A673 (cell line): Measurements from ENCODE around the gene RPP14. TPM values are rescaled to one million over a fixed set of nuclear protein-coding genes. Genes with fewer than 3 reads are reported as not detected.
"Not testable (repeated sequence)": the region's sequence is repeated elsewhere in the genome, so short reads cannot be mapped to it uniquely, and the experiment has no call there.

ENCODE experiments used
- BruUV-seq: library from RNA; stranded (reverse); fragments of 400-500 nt; replicated peaks from 2 replicates; lab custom pipeline; 2021; lab: Mats Ljungman, UMichigan
- CTCF ChIA-PET: fragments of 300-600 bp; sonication (Branson Sonifier 250); formaldehyde crosslinking; loops from one replicate; lab custom pipeline; 2022; ENCODE audit warnings: antibody characterized with exemption; lab: Charles Lee
- POLR2A ChIA-PET: fragments of 300-600 bp; sonication (Branson Sonifier 250); formaldehyde crosslinking; loops from one replicate; lab custom pipeline; 2022; ENCODE audit warnings: antibody characterized with exemption; ENCODE audit not compliant: low non-redundant PET; lab: Charles Lee
- DNase-seq: peaks from one replicate; pipeline ENCODE4 v3.0.0-alpha.2; 2015; ENCODE audit warnings: low spot score
- H3K27ac ChIP-seq: fragments of 200-600 bp; sonication (generic); 2 replicates; pipeline ENCODE4 v1.5.1; 2016; ENCODE audit warnings: mixed run types, low read depth, mild to moderate bottlenecking, mixed read lengths, antibody characterized with exemption, low read length; ENCODE audit not compliant: poor library complexity, severe bottlenecking
- H3K27me3 ChIP-seq: fragments of 200-600 bp; sonication (generic); replicated peaks from 2 replicates; pipeline ENCODE4 v1.6.1; 2017; ENCODE audit warnings: mixed run types, low read depth, mild to moderate bottlenecking, mixed read lengths, antibody characterized with exemption, low read length; ENCODE audit not compliant: insufficient read depth, poor library complexity
- H3K36me3 ChIP-seq: fragments of 200-600 bp; sonication (generic); 2 replicates; pipeline ENCODE4 v1.6.1; 2016; ENCODE audit warnings: mixed run types, mild to moderate bottlenecking, mixed read lengths, antibody characterized with exemption, low read length; ENCODE audit not compliant: insufficient read depth, poor library complexity, severe bottlenecking
- H3K4me1 ChIP-seq: fragments of 200-600 bp; sonication (generic); 2 replicates; pipeline ENCODE4 v1.6.1; 2017; ENCODE audit warnings: mixed run types, mild to moderate bottlenecking, mixed read lengths, antibody characterized with exemption, low read length; ENCODE audit not compliant: insufficient read depth, poor library complexity, severe bottlenecking
- H3K4me3 ChIP-seq: fragments of 200-600 bp; sonication (generic); 2 replicates; pipeline ENCODE4 v1.5.1; 2016; ENCODE audit warnings: low read depth, mixed run types, mild to moderate bottlenecking, mixed read lengths, low read length; ENCODE audit not compliant: poor library complexity, severe bottlenecking
- H3K9me3 ChIP-seq: fragments of 200-600 bp; sonication (generic); 2 replicates; pipeline ENCODE4 v1.6.1; 2016; ENCODE audit warnings: mixed run types, low read depth, mild to moderate bottlenecking, mixed read lengths, antibody characterized with exemption, low read length; ENCODE audit not compliant: poor library complexity, severe bottlenecking
- CTCF ChIP-seq: fragments of 300-800, 200-600 bp; sonication (generic); conservative IDR thresholded peaks from 2 replicates; pipeline ENCODE4 v1.5.1; 2017; ENCODE audit warnings: low read depth, mild to moderate bottlenecking, antibody characterized with exemption, low read length, moderate library complexity, mixed read lengths
- EZH2 ChIP-seq: fragments of 200-600 bp; sonication (generic); IDR thresholded peaks from 2 replicates; pipeline ENCODE4 v1.6.1; 2017; ENCODE audit warnings: borderline replicate concordance, low read depth, mild to moderate bottlenecking, mixed read lengths, antibody characterized with exemption, low read length; ENCODE audit not compliant: poor library complexity, severe bottlenecking
- intact Hi-C: fragments of 100-400 bp; cut with micrococcal nuclease; formaldehyde crosslinking; loops from one replicate; pipeline ENCODE4 v1.10.0; 2022; ENCODE audit not compliant: unreplicated experiment
- total RNA-seq: library from RNA; stranded (reverse); gene quantifications from 2 replicates; pipeline ENCODE4 v1.2.3, GENCODE V29; 2021

RPP14 gene
- total RNA-seq, 1 experiment from 2014 or later, result 17.4 TPM

- Histone ChIP-seq H3K27ac (peak overlapping the region; percentile 86), H3K4me1 (peaks cover 15% of the 10 kb centered on the region), H3K36me3 (no peaks in the 10 kb centered on the region), H3K9me3 (no peaks in the 10 kb centered on the region), H3K4me3 (no peak overlapping the region), H3K27me3 (no peaks in the 10 kb centered on the region)
- BruUV-seq, result no TSS peak
- POLR2A ChIA-PET, result interaction anchor here (0.8 kb wide), 1 partner anchor 98 kb away, joined by 3 read pairs; no protein-coding TSS in a partner anchor
- TF ChIP-seq EZH2 (no peak), CTCF (no peak)
- intact Hi-C loops, result no loop called here
- no peak for DNase-seq
- CTCF ChIA-PET, result no interaction called here
These were observed 29.6 kb downstream of the RPP14 start for GRCh38 chr3:58335652-58335947.

GRCh38 chr3:58336135-58336882, 30.3 kb downstream of the RPP14 start:
- H3K27me3 ChIP-seq, result no peaks in the 10 kb centered on the region
- H3K4me3 ChIP-seq, result no peak overlapping the region
- BruUV-seq, result no TSS peak
- TF ChIP-seq CTCF (no peak), EZH2 (no peak)
- no peaks in the 10 kb centered on the region for H3K9me3 ChIP-seq
- ChIA-PET CTCF (interaction anchor here (0.5 kb wide), 1 partner anchor 308 kb away, joined by 11 read pairs; no protein-coding TSS in a partner anchor), POLR2A (interaction anchor here (0.8 kb wide), 1 partner anchor 97 kb away, joined by 3 read pairs; no protein-coding TSS in a partner anchor)
- no peak for DNase-seq
- peaks cover 15% of the 10 kb centered on the region for H3K4me1 ChIP-seq
- no peaks in the 10 kb centered on the region for H3K36me3 ChIP-seq
- no peak overlapping the region for H3K27ac ChIP-seq
- intact Hi-C loops, result no loop called here

GRCh38 chr3:58337190-58337589, 31.1 kb downstream of the RPP14 start:
- no peaks in the 10 kb centered on the region for H3K27me3 ChIP-seq
- CTCF ChIA-PET, result no interaction called here
- POLR2A ChIA-PET, result no interaction called here
- TF ChIP-seq EZH2 (no peak), CTCF (no peak)
- H3K9me3 ChIP-seq, result no peaks in the 10 kb centered on the region
- no peak for DNase-seq
- peaks cover 15% of the 10 kb centered on the region for H3K4me1 ChIP-seq
- intact Hi-C loops, result no loop called here
- no peak overlapping the region for H3K27ac ChIP-seq
- no TSS peak for BruUV-seq
- H3K36me3 ChIP-seq, result no peaks in the 10 kb centered on the region
- H3K4me3 ChIP-seq, result no peak overlapping the region

- H3K27me3 ChIP-seq, DNase-seq, H3K4me3 ChIP-seq, CTCF ChIA-PET, POLR2A ChIA-PET, H3K27ac ChIP-seq, intact Hi-C loops, H3K9me3 ChIP-seq, BruUV-seq, H3K36me3 ChIP-seq: not testable (repeated sequence)
- peaks cover 15% of the 10 kb centered on the region for H3K4me1 ChIP-seq
These were observed 33.1 kb downstream of the RPP14 start for GRCh38 chr3:58339146-58339545.
